K562 (cell line): ENCODE data around the gene BRME1. TPM values are rescaled to one million over a fixed set of nuclear protein-coding genes. Genes with fewer than 3 reads are reported as not detected.

ENCODE experiments used
- DACH1 ChIP-seq: fragments of 450-650 bp; IDR thresholded peaks from 2 replicates; pipeline ENCODE4 v1.6.1; 2018; ENCODE audit not compliant: partially characterized antibody
- ID3 ChIP-seq, 2 experiments: fragments of 250-450 bp in 1 of 2; fragments of 450-650 bp in 1 of 2; sonication (Bioruptor Pico) in 1 of 2; IDR thresholded peaks; 2 replicates each; pipeline versions ENCODE4 v1.6.1 to v1.8.0; 2016 to 2021; ENCODE audit warnings: mild to moderate bottlenecking in 2 of 2, moderate library complexity in 2 of 2, missing compliant biosample characterization in 1 of 2, missing genetic modification characterization in 1 of 2
- MIER1 ChIP-seq: fragments of 450-650 bp; IDR thresholded peaks from 2 replicates; pipeline ENCODE4 v1.6.1; 2016; ENCODE audit warnings: antibody characterized with exemption, mild to moderate bottlenecking, low read depth
- PCBP1 ChIP-seq: fragments of 200-400 bp; formaldehyde crosslinking; IDR thresholded peaks from 2 replicates; pipeline ENCODE4 v1.6.1; 2018; ENCODE audit warnings: mild to moderate bottlenecking, low read depth, low read length; ENCODE audit not compliant: poor library complexity, severe bottlenecking
- RBBP5 ChIP-seq: fragments of 200-600 bp; sonication (generic); IDR thresholded peaks from 2 replicates; pipeline ENCODE4 v1.6.1; 2012; ENCODE audit warnings: borderline replicate concordance, mild to moderate bottlenecking, low read length, control low read depth, inconsistent platforms; ENCODE audit not compliant: insufficient read depth, poor library complexity, severe bottlenecking
- TEAD4 ChIP-seq, 2 experiments: sonication (generic) in 1 of 2; formaldehyde crosslinking in 1 of 2; IDR thresholded peaks; 2 replicates each; pipeline versions ENCODE4 v1.6.1 to v1.8.0; 2012 to 2022; ENCODE audit warnings: borderline replicate concordance in 1 of 2, inconsistent platforms in 1 of 2, low read length in 1 of 2, mild to moderate bottlenecking in 1 of 2, missing genetic modification reagents in 1 of 2
- polyA plus RNA-seq, 8 experiments: library from polyadenylated mRNA; depleted of rRNA in 4 of 8; stranded (reverse) in 5 of 8; unstranded in 3 of 8; fragments of >200 nt; fragmentation: Nextera tagmentation in 2 of 8; fragmentation: Illumina TruSeq in 1 of 8; extraction: Ambion mirVana in 2 of 8; extraction: Trizol in 1 of 8; gene quantifications; 2 replicates each; pipeline versions ENCODE4 v1.2.1 to v1.2.3, GENCODE V29; 2011 to 2014; ENCODE audit warnings: inconsistent platforms in 1 of 8, missing spikeins in 1 of 8
- total RNA-seq, 7 experiments: library from RNA; depleted of rRNA in 6 of 7; stranded (reverse); fragments of >200 nt in 6 of 7; fragmentation: Illumina TruSeq in 2 of 7; extraction: Trizol in 2 of 7; gene quantifications; 2 replicates each; pipeline versions ENCODE4 v1.2.1 to v1.2.3, GENCODE V29; 2011 to 2021; ENCODE audit warnings: low replicate concordance in 1 of 7
- TF ChIP-seq, protein P1 (sequence below), 2 experiments: fragments of 450-650 bp; IDR thresholded peaks; 2 replicates each; pipeline ENCODE4 v1.6.1; 2018; ENCODE audit warnings: mild to moderate bottlenecking in 2 of 2, low read depth in 1 of 2; ENCODE audit not compliant: partially characterized antibody in 2 of 2
- TF ChIP-seq, protein P2 (sequence below): fragments of 450-650 bp; formaldehyde crosslinking; IDR thresholded peaks from 2 replicates; pipeline ENCODE4 v1.4.0; 2022; ENCODE audit warnings: missing genetic modification characterization

The BRME1 gene
- total and polyA plus RNA-seq, 9 of the 15 experiments (the other 6 are each of a cell fraction or from before 2014, with no cell fraction given): 0.75 to 6.1 (median 3.6) TPM

DNA sequence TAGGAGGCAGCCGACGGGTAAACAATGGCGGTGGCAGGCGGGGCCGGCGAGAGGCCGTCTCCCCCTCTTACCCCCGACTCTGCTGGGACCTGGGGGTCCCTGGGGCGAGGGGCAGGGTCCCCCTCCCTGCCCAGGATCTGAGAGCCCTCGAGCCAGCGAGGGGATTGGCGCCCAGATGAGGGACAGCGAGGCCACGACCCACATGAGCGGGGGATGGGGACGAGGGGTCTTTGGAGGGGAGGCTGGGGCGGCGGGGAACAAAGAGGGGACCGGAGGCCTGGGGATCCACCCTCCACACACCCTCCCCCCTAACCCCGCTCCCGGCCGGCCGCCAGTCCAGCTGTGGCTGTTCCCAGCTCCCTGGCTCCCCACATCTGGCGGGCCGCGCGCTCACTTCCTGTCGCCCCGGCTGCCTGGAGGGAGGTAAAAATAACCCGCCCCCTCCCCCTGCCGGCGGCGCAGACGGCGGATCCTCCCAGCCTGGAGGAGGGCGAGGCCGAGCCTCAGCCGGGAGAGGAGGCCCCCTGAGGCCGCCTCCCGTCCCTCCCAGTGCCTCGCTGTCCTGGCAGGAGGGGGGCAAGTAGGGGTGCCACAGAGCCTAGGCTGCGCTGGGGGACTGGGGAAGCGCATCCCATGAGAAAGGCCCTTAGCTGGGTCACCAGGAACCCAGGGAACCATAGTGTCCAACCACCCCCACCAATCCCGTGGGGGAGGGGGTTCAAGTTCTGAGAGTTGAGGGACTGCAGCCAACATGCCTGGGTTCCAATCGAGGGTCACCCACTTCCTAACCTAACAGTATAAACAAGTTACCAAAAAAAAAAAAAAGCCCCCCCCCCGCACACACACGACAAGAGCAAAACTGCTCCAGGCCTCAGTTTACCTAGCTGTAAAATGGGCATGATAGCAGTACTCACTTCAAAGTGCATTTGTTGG is 58.2 kb downstream of the BRME1 start (continued):
- TF ChIP-seq RBBP5 (peak; percentile 45), ID3 (CRISPR knock-in tag; IDR thresholded peaks at IDR 0.05) (no peak), ID3 (tag; IDR thresholded peaks at IDR 0.05) (peak; percentile 54; the same call in 1 of the 2 replicates), TEAD4 (IDR thresholded peaks at IDR 0.05; ENCODE audit: low read length) (no peak), TEAD4 (CRISPR knock-in tag; IDR thresholded peaks at IDR 0.05; ENCODE audit: borderline replicate concordance) (no peak), PCBP1 (peak; percentile 98), MIER1 (peak; percentile 22; the same call in 1 of the 2 replicates), DACH1 (peak; percentile 41)
- TF ChIP-seq, protein P1, sequence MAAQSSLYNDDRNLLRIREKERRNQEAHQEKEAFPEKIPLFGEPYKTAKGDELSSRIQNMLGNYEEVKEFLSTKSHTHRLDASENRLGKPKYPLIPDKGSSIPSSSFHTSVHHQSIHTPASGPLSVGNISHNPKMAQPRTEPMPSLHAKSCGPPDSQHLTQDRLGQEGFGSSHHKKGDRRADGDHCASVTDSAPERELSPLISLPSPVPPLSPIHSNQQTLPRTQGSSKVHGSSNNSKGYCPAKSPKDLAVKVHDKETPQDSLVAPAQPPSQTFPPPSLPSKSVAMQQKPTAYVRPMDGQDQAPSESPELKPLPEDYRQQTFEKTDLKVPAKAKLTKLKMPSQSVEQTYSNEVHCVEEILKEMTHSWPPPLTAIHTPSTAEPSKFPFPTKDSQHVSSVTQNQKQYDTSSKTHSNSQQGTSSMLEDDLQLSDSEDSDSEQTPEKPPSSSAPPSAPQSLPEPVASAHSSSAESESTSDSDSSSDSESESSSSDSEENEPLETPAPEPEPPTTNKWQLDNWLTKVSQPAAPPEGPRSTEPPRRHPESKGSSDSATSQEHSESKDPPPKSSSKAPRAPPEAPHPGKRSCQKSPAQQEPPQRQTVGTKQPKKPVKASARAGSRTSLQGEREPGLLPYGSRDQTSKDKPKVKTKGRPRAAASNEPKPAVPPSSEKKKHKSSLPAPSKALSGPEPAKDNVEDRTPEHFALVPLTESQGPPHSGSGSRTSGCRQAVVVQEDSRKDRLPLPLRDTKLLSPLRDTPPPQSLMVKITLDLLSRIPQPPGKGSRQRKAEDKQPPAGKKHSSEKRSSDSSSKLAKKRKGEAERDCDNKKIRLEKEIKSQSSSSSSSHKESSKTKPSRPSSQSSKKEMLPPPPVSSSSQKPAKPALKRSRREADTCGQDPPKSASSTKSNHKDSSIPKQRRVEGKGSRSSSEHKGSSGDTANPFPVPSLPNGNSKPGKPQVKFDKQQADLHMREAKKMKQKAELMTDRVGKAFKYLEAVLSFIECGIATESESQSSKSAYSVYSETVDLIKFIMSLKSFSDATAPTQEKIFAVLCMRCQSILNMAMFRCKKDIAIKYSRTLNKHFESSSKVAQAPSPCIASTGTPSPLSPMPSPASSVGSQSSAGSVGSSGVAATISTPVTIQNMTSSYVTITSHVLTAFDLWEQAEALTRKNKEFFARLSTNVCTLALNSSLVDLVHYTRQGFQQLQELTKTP (IDR thresholded peaks at IDR 0.05; ENCODE audit: low read depth in 1 of 2, partially characterized antibody in 2 of 2): peak in 1 of 2 experiments; percentile 76
- TF ChIP-seq, protein P2, sequence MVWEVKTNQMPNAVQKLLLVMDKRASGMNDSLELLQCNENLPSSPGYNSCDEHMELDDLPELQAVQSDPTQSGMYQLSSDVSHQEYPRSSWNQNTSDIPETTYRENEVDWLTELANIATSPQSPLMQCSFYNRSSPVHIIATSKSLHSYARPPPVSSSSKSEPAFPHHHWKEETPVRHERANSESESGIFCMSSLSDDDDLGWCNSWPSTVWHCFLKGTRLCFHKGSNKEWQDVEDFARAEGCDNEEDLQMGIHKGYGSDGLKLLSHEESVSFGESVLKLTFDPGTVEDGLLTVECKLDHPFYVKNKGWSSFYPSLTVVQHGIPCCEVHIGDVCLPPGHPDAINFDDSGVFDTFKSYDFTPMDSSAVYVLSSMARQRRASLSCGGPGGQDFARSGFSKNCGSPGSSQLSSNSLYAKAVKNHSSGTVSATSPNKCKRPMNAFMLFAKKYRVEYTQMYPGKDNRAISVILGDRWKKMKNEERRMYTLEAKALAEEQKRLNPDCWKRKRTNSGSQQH (CRISPR knock-in tag): 0 out of 2 replicates have a peak, but pooled peaks have one; percentile 7
